Measurements from ENCODE around the gene AS3MT.
"Not testable (repeated sequence)": the region's sequence is repeated elsewhere in the genome, so short reads cannot be mapped to it uniquely, and the experiment has no call there.

AS3MT gene, protein sequence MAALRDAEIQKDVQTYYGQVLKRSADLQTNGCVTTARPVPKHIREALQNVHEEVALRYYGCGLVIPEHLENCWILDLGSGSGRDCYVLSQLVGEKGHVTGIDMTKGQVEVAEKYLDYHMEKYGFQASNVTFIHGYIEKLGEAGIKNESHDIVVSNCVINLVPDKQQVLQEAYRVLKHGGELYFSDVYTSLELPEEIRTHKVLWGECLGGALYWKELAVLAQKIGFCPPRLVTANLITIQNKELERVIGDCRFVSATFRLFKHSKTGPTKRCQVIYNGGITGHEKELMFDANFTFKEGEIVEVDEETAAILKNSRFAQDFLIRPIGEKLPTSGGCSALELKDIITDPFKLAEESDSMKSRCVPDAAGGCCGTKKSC

DNA sequence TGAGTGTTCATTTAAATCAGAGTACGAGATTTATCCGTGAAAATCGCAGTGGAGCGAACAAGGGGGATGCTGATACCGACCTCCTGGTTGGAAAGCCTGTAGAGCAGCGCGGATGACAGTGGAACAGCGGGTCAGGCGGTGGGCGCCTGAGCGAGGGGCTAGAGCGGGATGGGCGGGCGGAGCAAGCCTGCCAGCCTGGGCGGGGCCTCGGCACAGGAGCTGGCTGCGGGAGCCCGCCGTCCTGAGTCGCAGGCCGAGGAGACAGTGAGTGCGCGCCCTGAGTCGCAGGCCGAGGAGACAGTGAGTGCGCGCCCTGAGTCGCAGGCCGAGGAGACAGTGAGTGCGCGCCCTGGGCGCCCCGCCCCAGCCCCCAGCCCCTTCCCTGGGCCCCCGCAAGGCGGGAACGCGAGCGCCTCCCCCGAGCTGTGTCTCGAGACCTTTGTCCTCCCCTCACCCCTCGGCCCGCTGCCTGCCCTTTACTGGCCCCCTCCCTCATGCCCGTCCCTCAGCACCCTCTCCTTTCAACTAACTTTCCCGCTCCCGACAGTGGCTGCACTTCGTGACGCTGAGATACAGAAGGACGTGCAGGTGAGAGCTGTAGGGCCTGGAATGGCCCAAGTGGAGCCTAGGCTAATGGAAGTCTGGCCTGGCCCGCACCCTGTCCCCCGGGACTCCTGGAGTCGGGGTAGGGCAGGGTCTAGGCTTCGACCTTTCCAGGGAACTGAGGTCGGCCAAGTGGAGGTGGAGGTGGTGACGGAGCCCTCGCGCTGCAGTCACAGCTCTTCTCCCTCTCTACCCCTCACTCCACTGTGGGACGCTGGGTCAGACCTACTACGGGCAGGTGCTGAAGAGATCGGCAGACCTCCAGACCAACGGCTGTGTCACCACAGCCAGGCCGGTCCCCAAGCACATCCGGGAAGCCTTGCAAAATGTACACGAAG is at the start of gene AS3MT:
Gene AS3MT (plus strand): TSS at position 213 of the 941 bp plus-strand sequence. CDS start 123 bp downstream, at position 336.
- peak; percentile 70 for DNase-seq (ENCODE audit: insufficient read length, low spot score)
- FAIRE-seq = peak; percentile 92

DNA sequence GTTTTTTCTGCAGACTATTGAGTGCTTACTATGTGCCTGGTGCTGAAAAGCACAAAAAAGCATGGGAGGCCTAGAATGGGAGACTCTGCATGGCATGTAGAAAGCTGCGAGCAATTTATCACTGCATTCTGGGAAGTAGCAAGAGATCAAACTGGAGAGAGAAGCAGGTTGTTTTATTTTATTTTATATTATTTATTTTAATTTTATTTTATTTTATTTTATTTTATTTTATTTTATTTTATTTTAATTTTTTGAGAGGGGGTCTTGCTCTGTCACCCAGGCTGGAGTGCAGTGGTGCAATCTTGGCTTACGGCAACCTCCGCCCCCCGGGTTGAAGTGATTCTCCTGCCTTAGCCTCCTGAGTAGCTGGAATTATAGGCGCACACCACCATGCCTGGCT is 49.3 kb upstream of the AS3MT start:
- FAIRE-seq; DNase-seq (ENCODE audit: insufficient read length, low spot score): not testable (repeated sequence)

- FAIRE-seq (no peak), DNase-seq (ENCODE audit: insufficient read length, low spot score) (no peak)
Observed at GRCh38 chr10:102822222-102822621, 47.0 kb upstream of the AS3MT start.

GRCh38 chr10:102824664-102825063 is 44.6 kb upstream of the AS3MT start:
- FAIRE-seq = no peak

DNA sequence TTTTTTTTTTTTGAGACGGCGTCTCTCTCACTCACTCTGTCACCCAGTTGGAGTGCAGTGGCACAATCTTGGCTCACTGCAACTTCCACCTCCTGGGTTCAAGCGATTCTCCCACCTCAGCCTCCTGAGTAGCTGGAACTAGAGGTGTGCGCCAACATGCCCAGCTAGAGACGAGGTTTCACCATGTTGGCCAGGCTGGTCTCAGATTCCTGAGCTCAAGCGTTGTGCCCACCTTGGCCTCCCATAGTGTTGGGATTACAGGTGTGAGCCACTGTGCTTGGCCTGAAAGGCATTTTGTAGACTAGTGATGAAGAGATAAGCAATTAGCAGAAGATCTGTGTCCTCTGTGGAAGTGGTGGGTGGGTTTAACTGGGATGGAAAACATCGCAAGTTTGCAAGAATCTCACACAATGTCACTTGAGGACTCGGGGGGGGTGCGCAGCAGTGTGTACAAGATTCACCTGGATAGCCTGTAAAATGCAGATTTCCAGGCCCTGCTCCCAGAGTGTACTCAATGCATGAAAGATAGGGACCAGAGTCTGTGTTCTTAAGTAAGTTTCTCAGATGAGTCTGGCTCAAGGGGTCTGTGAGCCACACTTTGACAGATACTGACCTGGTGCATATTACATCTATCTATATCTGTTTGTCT is 43.0 kb upstream of the AS3MT start:
- no peak for DNase-seq (ENCODE audit: insufficient read length, low spot score)
- no peak for FAIRE-seq

More at GRCh38 chr10:102824664-102825063, 44.6 kb upstream of the AS3MT start:
- DNase-seq (ENCODE audit: insufficient read length, low spot score) = no peak

- FAIRE-seq (no peak), DNase-seq (ENCODE audit: insufficient read length, low spot score) (no peak)
Observed at GRCh38 chr10:102827597-102827975, 41.7 kb upstream of the AS3MT start.

GRCh38 chr10:102831322-102832071 is 37.8 kb upstream of the AS3MT start:
- no peak for FAIRE-seq
- no peak for DNase-seq (ENCODE audit: insufficient read length, low spot score)

DNA sequence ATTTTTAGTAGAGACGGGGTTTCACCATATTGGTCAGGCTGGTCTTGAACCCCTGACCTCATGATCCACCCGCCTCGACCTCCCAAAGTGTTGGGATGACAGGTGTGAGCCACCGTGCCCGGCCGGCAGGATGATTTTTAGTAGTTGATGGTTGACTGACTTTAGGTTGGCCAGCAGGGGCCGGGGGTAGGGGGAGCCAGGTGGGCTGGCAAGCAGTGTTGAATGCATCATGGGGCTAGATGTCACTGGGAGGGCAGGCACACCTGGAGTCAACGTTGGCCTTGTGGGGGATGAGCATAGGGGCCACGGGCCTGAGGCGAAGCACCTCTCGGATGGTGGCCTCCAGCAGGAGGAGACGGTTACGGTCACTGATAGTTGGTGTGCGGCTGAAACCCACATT is 37.0 kb upstream of the AS3MT start:
- no peak for FAIRE-seq
- DNase-seq (ENCODE audit: insufficient read length, low spot score) = no peak

GRCh38 chr10:102832987-102833386 is 36.3 kb upstream of the AS3MT start:
- DNase-seq (ENCODE audit: insufficient read length, low spot score) = no peak
- peak; percentile 51 for FAIRE-seq

GRCh38 chr10:102834143-102834542 is 35.1 kb upstream of the AS3MT start:
- no peak for FAIRE-seq

DNA sequence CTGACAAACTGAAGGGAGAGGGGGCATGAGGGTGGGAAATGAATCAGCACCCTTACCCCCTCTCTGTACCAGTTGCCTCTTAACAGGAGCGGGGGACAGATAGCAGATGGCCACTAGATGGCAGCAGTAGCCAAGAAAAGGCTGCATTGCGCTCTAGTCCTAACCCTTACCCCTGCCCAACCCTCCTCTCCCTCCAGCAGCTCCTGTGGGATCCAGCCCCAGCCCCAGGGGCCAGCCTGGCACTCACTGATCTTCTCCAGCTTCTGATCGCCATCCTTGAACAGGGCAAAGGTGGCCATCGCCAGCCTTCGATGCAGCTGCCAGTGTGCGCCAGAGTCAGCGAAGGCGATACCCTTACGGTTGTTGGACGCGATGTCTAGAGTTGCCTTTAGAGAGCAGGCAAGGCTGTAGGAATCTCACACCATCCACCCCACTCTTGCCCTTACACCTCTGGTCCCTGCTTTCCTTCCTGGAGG is 34.2 kb upstream of the AS3MT start:
- FAIRE-seq (peak; percentile 77), DNase-seq (ENCODE audit: insufficient read length, low spot score) (peak; percentile 87)

More at GRCh38 chr10:102834143-102834542, 35.1 kb upstream of the AS3MT start:
- DNase-seq (ENCODE audit: insufficient read length, low spot score) = no peak

GRCh38 chr10:102837230-102837721 is 32.0 kb upstream of the AS3MT start, which contains the start of gene CYP17A1:
CYP17A1 (minus strand) TSS chr10:102837413; CDS start chr10:102837361, 52 bp downstream.
- FAIRE-seq = no peak

GRCh38 chr10:102838276-102838927 is 30.9 kb upstream of the AS3MT start:
- not testable (repeated sequence) for FAIRE-seq

More at GRCh38 chr10:102837230-102837721, 32.0 kb upstream of the AS3MT start, which contains the start of gene CYP17A1:
- DNase-seq (ENCODE audit: insufficient read length, low spot score) = no peak

GRCh38 chr10:102841827-102842345 is 27.4 kb upstream of the AS3MT start:
- no peak for FAIRE-seq
- DNase-seq (ENCODE audit: insufficient read length, low spot score) = no peak

More at GRCh38 chr10:102838276-102838927, 30.9 kb upstream of the AS3MT start:
- not testable (repeated sequence) for DNase-seq (ENCODE audit: insufficient read length, low spot score)

- DNase-seq (ENCODE audit: insufficient read length, low spot score) = not testable (repeated sequence)
- peak; percentile 13 for FAIRE-seq
Observed at GRCh38 chr10:102843139-102843538, 26.1 kb upstream of the AS3MT start.

DNA sequence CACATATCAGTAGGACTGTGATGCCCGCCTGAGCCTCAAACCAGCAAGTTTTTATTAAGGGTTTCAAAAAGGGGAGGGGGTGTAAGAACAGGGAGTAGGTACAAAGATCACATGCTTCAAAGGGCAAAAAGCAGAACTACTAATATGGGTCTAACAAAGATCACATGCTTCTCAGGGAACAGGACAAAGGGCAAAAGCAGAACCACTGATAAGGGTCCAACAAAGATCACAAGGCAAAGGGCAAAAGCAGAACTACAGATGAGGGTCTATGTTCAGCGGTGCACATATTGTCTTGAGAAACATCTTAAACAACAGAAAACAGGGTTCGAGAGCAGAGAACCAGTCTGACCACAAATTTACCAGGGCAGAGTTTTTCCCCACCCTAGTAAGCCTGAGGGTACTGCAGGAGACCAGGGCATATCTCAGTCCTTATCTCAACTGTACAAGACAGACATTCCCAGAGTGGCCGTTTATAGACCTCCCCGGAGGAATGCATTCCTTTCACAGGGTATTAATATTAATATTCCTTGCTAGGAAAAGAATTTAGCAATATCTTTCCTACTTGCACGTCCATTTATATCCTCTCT is 25.0 kb upstream of the AS3MT start:
- FAIRE-seq; DNase-seq (ENCODE audit: insufficient read length, low spot score): not testable (repeated sequence)

DNA sequence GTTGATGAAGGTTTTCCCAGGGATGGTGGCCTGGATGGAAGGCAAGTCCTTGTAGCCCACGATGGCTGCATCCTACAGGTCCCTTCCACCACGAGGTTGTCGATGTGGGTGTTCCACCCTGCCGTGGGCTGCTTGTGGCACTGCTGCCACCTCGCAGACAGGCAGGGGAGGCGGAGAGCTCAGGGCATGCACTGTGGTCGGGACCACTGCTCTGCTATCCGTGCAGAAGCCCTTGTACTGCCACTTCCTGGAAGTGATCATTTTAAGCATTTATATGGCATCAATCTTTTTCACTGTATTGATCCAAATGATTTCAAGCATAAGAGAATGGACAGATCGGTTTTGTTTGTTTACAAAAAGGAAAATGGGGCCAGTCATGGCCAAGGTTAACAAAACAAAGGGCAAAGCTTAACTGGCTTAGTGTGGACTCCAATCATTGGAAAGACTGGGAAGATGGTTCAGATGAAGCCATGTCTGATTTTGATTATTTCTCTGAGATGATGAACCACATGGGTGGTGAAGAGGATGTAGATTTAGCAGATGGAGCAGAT is 23.8 kb upstream of the AS3MT start:
- DNase-seq (ENCODE audit: insufficient read length, low spot score) (no peak), FAIRE-seq (no peak)

DNA sequence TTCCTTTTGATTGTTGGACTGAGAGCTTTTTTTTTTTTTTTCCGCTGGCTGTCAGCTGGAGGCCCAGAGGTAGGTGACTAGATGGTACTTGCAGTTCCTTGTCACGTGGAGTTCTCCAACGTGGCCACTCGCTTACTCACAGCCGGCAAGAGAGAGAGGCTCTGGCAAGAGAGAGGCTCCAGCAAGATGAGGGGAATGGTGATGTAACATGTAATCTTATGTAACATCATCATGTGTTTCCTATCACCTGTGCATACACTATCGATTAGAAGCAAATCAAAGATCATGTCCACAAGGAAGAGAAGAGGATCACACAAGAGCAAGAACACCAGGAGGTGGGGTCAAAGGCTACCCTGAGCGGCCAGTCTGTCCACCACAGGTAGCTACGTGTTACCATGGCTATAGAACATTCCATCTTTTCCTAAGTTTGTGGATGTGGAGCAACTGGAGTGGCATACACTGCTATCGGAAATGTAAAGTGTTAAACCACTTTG is 19.2 kb upstream of the AS3MT start:
- FAIRE-seq (no peak), DNase-seq (ENCODE audit: insufficient read length, low spot score) (no peak)

Data from HTR-8/SVneo (cell line).